ENCODE measurements around the gene SVOP. TPM values are rescaled to one million over a fixed set of nuclear protein-coding genes. Genes with fewer than 3 reads are reported as not detected.

Gene SVOP
- polyA plus RNA-seq, 12 donors = 0.04 to 0.81 (median 0.20) TPM; not detected in 2

Other genes with a start within 250 kb of the SVOP start
- gene SSH1, start 163.5 kb downstream of the SVOP start, polyA plus RNA-seq (ENCODE audit: insufficient read length in 12 of 12) = 10 to 100 TPM in 11 of 12 donors, not detected in 1; 16.7 to 28.5 (median 19.9) TPM
- under 1 TPM in 6 of 12 donors, not detected in 6; 0.11 to 0.40 (median 0.25) TPM for gene DAO, start 141.0 kb downstream of the SVOP start, polyA plus RNA-seq (ENCODE audit: insufficient read length in 12 of 12)
- 10 to 100 TPM in 11 of 12 donors, not detected in 1; 11.7 to 33.8 (median 14.1) TPM for gene USP30, start 31.5 kb upstream of the SVOP start, polyA plus RNA-seq (ENCODE audit: insufficient read length in 12 of 12)
- gene ALKBH2, start 72.4 kb upstream of the SVOP start, polyA plus RNA-seq (ENCODE audit: insufficient read length in 12 of 12) = 10 to 100 TPM in 11 of 12 donors, not detected in 1; 18.5 to 28.8 (median 20.3) TPM
- 10 to 100 TPM in 11 of 12 donors, not detected in 1; 24.5 to 40.1 (median 25.7) TPM for gene UNG, start 76.5 kb upstream of the SVOP start, polyA plus RNA-seq (ENCODE audit: insufficient read length in 12 of 12)
- gene ACACB, start 95.5 kb upstream of the SVOP start, polyA plus RNA-seq (ENCODE audit: insufficient read length in 12 of 12) = 10 to 100 TPM in 3 of 12 donors, 1 to 10 TPM in 8, not detected in 1; 2.1 to 13.2 (median 8.0) TPM

All from muscle of arm (tissue), 12 donors.